OCI-LY7 (cell line): ENCODE data around the gene SLC14A1.

Experiments
- CTCF ChIP-seq: fragments of 200-600 bp; sonication (generic); conservative IDR thresholded peaks from 2 replicates; pipeline ENCODE4 v1.5.1; 2014; ENCODE audit warnings: mild to moderate bottlenecking, antibody characterized with exemption, low read length, moderate library complexity, mixed read lengths
- EZH2phosphoT487 ChIP-seq: fragments of 200-600 bp; sonication (generic); IDR thresholded peaks from 2 replicates; pipeline ENCODE4 v1.6.1; 2018; ENCODE audit warnings: low read depth, borderline replicate concordance, mild to moderate bottlenecking, mixed run types, antibody characterized with exemption, low read length, moderate library complexity, mixed read lengths

DNA sequence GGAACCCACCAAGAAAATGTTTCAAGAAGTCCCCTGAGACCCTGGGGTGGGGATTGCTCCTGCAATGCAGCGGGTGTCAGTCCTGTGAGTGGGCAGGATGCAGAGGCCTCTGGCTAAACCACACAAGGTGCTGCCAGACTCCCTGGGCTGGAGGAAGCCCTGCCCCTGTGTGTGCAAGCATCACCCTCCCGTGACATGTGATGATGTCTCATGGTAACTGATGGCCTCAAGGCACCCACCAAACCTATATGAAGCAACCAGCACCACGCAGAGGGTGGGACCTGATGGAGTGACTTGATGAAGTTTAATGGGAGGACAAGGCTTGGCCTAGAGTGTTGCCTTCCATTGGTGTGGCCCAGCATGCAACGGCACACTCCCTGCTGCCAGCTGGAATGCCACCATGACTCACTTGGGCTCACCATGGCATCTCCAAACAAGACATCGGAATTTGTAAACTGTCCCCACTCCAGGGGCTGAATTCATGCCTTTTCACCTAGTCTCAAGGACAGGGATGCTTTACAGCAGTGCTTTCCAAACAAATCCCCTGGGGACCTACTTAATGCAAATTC is 8.7 kb upstream of the SLC14A1 start:
- no peak for TF ChIP-seq CTCF
- TF ChIP-seq EZH2phosphoT487, result no peak
